H1 (cell line): ENCODE results near the gene PLPP4.

Experiments
- BCL11A ChIP-seq, 2 experiments: IDR thresholded peaks; one replicate each; pipeline ENCODE4 v1.6.1; 2011; ENCODE audit warnings: low read depth in 2 of 2, low read length in 2 of 2, mild to moderate bottlenecking in 2 of 2
- CTCF ChIP-seq, 3 experiments: IDR thresholded peaks; 1 replicate in 2 of 3; 2 replicates in 1 of 3; pipeline versions ENCODE4 v1.5.1 to v1.6.1; 2011; ENCODE audit warnings: low read length in 3 of 3, mild to moderate bottlenecking in 3 of 3, inconsistent platforms in 2 of 3, low read depth in 1 of 3, moderate library complexity in 1 of 3; ENCODE audit not compliant: insufficient read depth in 1 of 3; ENCODE audit errors: control extremely low read depth in 1 of 3
- EZH2 ChIP-seq: fragments of 200-600 bp; sonication (generic); IDR thresholded peaks from 2 replicates; pipeline ENCODE4 v1.7.1; 2012; ENCODE audit warnings: low read depth, mild to moderate bottlenecking, moderate library complexity, low read length, inconsistent platforms; ENCODE audit not compliant: severe bottlenecking
- POLR2A ChIP-seq, 2 experiments: IDR thresholded peaks; 1 replicate in 1 of 2; 2 replicates in 1 of 2; pipeline ENCODE4 v1.6.1; 2011; ENCODE audit warnings: low read depth in 2 of 2, low read length in 2 of 2, mild to moderate bottlenecking in 2 of 2; ENCODE audit errors: control extremely low read depth in 1 of 2
- TF ChIP-seq, protein P1 (sequence below): IDR thresholded peaks from 2 replicates; pipeline ENCODE4 v1.6.1; 2011; ENCODE audit warnings: low read length, improper control_type of control experiment

DNA sequence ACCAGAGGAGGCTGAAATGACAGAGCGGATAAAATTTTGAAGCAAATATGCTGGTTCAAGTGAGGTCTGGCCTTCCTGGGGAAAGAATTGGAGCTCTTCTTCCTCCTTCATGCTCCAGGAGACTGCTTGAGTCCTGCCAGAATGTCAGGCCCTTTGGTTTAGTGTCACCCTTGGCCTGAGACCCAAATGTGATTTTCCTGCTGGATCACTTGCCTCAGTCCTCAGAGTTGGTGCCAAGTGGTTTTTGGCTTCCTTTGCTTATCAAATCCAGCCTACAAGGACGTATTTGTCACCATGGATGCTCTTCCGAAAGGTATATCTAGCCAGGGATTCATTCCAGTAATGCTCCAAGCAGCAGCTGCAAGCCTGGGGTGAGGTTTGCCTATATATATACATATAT lies 118.4 kb downstream of the PLPP4 start:
- no peak for TF ChIP-seq POLR2A (IDR thresholded peaks at IDR 0.05; ENCODE audit: control extremely low read depth in 1 of 2, low read depth in 2 of 2, low read length in 2 of 2)
- no peak for TF ChIP-seq CTCF (IDR thresholded peaks at IDR 0.05; ENCODE audit: control extremely low read depth in 1 of 3, insufficient read depth in 1 of 3, low read depth in 1 of 3, low read length in 3 of 3)
- TF ChIP-seq, protein P1, sequence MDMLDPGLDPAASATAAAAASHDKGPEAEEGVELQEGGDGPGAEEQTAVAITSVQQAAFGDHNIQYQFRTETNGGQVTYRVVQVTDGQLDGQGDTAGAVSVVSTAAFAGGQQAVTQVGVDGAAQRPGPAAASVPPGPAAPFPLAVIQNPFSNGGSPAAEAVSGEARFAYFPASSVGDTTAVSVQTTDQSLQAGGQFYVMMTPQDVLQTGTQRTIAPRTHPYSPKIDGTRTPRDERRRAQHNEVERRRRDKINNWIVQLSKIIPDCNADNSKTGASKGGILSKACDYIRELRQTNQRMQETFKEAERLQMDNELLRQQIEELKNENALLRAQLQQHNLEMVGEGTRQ, result no peak
- TF ChIP-seq BCL11A (IDR thresholded peaks at IDR 0.05; ENCODE audit: low read depth in 2 of 2, low read length in 2 of 2), result no peak
- no peak for TF ChIP-seq EZH2
